H1 (cell line): ENCODE measurements around the gene TBC1D22B.

ENCODE experiments used
- CBX5 ChIP-seq: fragments of 300-800, 300-1000 bp; sonication (generic); IDR thresholded peaks from 2 replicates; pipeline ENCODE4 v1.7.1; 2016; ENCODE audit warnings: antibody characterized with exemption, low read length, low read depth
- GABPA ChIP-seq: IDR thresholded peaks from 2 replicates; pipeline ENCODE4 v1.6.1; 2011; ENCODE audit warnings: mild to moderate bottlenecking, low read length, moderate library complexity, borderline replicate concordance; ENCODE audit not compliant: insufficient read depth
- GTF2F1 ChIP-seq: IDR thresholded peaks from 2 replicates; pipeline ENCODE4 v1.6.1; 2012; ENCODE audit warnings: low read depth, low read length, improper control_type of control experiment, borderline replicate concordance
- MAFK ChIP-seq: IDR thresholded peaks from 2 replicates; pipeline ENCODE4 v1.6.1; 2012; ENCODE audit warnings: low read depth, mild to moderate bottlenecking, improper control_type of control experiment, low read length
- POLR2A ChIP-seq, 2 experiments: IDR thresholded peaks; 1 replicate in 1 of 2; 2 replicates in 1 of 2; pipeline ENCODE4 v1.6.1; 2011; ENCODE audit warnings: low read depth in 2 of 2, low read length in 2 of 2, mild to moderate bottlenecking in 2 of 2; ENCODE audit errors: control extremely low read depth in 1 of 2
- POLR2AphosphoS5 ChIP-seq: IDR thresholded peaks from 2 replicates; pipeline ENCODE4 v1.6.1; 2011; ENCODE audit warnings: low read depth, low read length
- SIN3A ChIP-seq, 2 experiments: IDR thresholded peaks in 1 of 2; conservative IDR thresholded peaks in 1 of 2; 2 replicates each; pipeline ENCODE4 v1.6.1; 2011 to 2012; ENCODE audit warnings: low read length in 2 of 2, improper control_type of control experiment in 1 of 2, low read depth in 1 of 2, mild to moderate bottlenecking in 1 of 2
- TBP ChIP-seq: IDR thresholded peaks from 2 replicates; pipeline ENCODE4 v1.6.1; 2011; ENCODE audit warnings: low read depth, low read length, improper control_type of control experiment
- YY1 ChIP-seq: IDR thresholded peaks from 2 replicates; pipeline ENCODE4 v1.6.1; 2011; ENCODE audit warnings: low read depth, mild to moderate bottlenecking, low read length
- ZNF274 ChIP-seq: IDR thresholded peaks from 2 replicates; pipeline ENCODE4 v1.7.0; 2012; ENCODE audit warnings: low read length, borderline replicate concordance; ENCODE audit errors: extremely low read depth
- TF ChIP-seq, protein P1 (sequence below), 3 experiments: IDR thresholded peaks; 1 replicate in 2 of 3; 2 replicates in 1 of 3; pipeline versions ENCODE4 v1.5.1 to v1.6.1; 2011; ENCODE audit warnings: low read length in 3 of 3, mild to moderate bottlenecking in 3 of 3, inconsistent platforms in 2 of 3, low read depth in 1 of 3, moderate library complexity in 1 of 3; ENCODE audit not compliant: insufficient read depth in 1 of 3; ENCODE audit errors: control extremely low read depth in 1 of 3
- TF ChIP-seq, protein P2 (sequence below): IDR thresholded peaks from 2 replicates; pipeline ENCODE4 v1.6.1; 2012; ENCODE audit warnings: inconsistent platforms

GRCh38 chr6:37372116-37372515 lies 114.5 kb downstream of the TBC1D22B start:
- TF ChIP-seq, protein P1, sequence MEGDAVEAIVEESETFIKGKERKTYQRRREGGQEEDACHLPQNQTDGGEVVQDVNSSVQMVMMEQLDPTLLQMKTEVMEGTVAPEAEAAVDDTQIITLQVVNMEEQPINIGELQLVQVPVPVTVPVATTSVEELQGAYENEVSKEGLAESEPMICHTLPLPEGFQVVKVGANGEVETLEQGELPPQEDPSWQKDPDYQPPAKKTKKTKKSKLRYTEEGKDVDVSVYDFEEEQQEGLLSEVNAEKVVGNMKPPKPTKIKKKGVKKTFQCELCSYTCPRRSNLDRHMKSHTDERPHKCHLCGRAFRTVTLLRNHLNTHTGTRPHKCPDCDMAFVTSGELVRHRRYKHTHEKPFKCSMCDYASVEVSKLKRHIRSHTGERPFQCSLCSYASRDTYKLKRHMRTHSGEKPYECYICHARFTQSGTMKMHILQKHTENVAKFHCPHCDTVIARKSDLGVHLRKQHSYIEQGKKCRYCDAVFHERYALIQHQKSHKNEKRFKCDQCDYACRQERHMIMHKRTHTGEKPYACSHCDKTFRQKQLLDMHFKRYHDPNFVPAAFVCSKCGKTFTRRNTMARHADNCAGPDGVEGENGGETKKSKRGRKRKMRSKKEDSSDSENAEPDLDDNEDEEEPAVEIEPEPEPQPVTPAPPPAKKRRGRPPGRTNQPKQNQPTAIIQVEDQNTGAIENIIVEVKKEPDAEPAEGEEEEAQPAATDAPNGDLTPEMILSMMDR (IDR thresholded peaks at IDR 0.05; ENCODE audit: control extremely low read depth in 1 of 3, insufficient read depth in 1 of 3, low read depth in 1 of 3, low read length in 3 of 3): no peak
- TF ChIP-seq GTF2F1 (no peak), CBX5 (no peak), POLR2AphosphoS5 (no peak), TBP (no peak), SIN3A (conservative IDR thresholded peaks at IDR 0.05 in 1 of 2, IDR thresholded peaks at IDR 0.05 in 1 of 2; ENCODE audit: low read depth in 1 of 2, low read length in 2 of 2) (no peak), ZNF274 (no peak), GABPA (no peak), MAFK (no peak), YY1 (no peak), POLR2A (IDR thresholded peaks at IDR 0.05; ENCODE audit: control extremely low read depth in 1 of 2, low read depth in 2 of 2, low read length in 2 of 2) (no peak)
- TF ChIP-seq, protein P2, sequence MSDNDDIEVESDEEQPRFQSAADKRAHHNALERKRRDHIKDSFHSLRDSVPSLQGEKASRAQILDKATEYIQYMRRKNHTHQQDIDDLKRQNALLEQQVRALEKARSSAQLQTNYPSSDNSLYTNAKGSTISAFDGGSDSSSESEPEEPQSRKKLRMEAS: no peak
